ENCODE measurements around the gene ARPC2. TPM values are rescaled to one million over a fixed set of nuclear protein-coding genes. Genes with fewer than 3 reads are reported as not detected.

ARPC2 gene
- total RNA-seq, 1 donor from 2014 or later, result 265 TPM

GRCh38 chr2:218194880-218195279 lies 22.1 kb upstream of the ARPC2 start:
- Mint-ChIP-seq H3K27ac (ENCODE audit: unreplicated experiment) (no peak overlapping the region), H3K4me3 (ENCODE audit: unreplicated experiment) (no peak overlapping the region), H3K36me3 (ENCODE audit: unreplicated experiment) (no peaks in the 10 kb centered on the region), H3K4me1 (ENCODE audit: unreplicated experiment) (no peaks in the 10 kb centered on the region), H3K27me3 (ENCODE audit: unreplicated experiment) (peaks cover 26% of the 10 kb centered on the region), H3K9me3 (ENCODE audit: unreplicated experiment) (no peaks in the 10 kb centered on the region)
- TF ChIP-seq, protein P1, sequence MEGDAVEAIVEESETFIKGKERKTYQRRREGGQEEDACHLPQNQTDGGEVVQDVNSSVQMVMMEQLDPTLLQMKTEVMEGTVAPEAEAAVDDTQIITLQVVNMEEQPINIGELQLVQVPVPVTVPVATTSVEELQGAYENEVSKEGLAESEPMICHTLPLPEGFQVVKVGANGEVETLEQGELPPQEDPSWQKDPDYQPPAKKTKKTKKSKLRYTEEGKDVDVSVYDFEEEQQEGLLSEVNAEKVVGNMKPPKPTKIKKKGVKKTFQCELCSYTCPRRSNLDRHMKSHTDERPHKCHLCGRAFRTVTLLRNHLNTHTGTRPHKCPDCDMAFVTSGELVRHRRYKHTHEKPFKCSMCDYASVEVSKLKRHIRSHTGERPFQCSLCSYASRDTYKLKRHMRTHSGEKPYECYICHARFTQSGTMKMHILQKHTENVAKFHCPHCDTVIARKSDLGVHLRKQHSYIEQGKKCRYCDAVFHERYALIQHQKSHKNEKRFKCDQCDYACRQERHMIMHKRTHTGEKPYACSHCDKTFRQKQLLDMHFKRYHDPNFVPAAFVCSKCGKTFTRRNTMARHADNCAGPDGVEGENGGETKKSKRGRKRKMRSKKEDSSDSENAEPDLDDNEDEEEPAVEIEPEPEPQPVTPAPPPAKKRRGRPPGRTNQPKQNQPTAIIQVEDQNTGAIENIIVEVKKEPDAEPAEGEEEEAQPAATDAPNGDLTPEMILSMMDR (IDR thresholded peaks at IDR 0.05), result no peak
- DNase-seq (ENCODE audit: extremely low spot score, unreplicated experiment), result no peak

- TF ChIP-seq, protein P1 (IDR thresholded peaks at IDR 0.05), result no peak
- Mint-ChIP-seq H3K9me3 (ENCODE audit: unreplicated experiment) (no peaks in the 10 kb centered on the region), H3K36me3 (ENCODE audit: unreplicated experiment) (no peaks in the 10 kb centered on the region), H3K4me1 (ENCODE audit: unreplicated experiment) (no peaks in the 10 kb centered on the region), H3K27me3 (ENCODE audit: unreplicated experiment) (peaks cover 39% of the 10 kb centered on the region), H3K4me3 (ENCODE audit: unreplicated experiment) (no peak overlapping the region), H3K27ac (ENCODE audit: unreplicated experiment) (no peak overlapping the region)
- no peak for DNase-seq (ENCODE audit: extremely low spot score, unreplicated experiment)
Measured at GRCh38 chr2:218196974-218197373, 20.0 kb upstream of the ARPC2 start.

GRCh38 chr2:218202266-218202665 lies 14.7 kb upstream of the ARPC2 start:
- no peak overlapping the region for H3K4me3 Mint-ChIP-seq (ENCODE audit: unreplicated experiment)
- H3K9me3 Mint-ChIP-seq (ENCODE audit: unreplicated experiment), result no peaks in the 10 kb centered on the region
- no peaks in the 10 kb centered on the region for H3K36me3 Mint-ChIP-seq (ENCODE audit: unreplicated experiment)
- H3K27me3 Mint-ChIP-seq (ENCODE audit: unreplicated experiment), result peaks cover 58% of the 10 kb centered on the region
- DNase-seq (ENCODE audit: extremely low spot score, unreplicated experiment), result no peak
- H3K4me1 Mint-ChIP-seq (ENCODE audit: unreplicated experiment), result no peaks in the 10 kb centered on the region
- H3K27ac Mint-ChIP-seq (ENCODE audit: unreplicated experiment), result no peak overlapping the region
- TF ChIP-seq, protein P1 (IDR thresholded peaks at IDR 0.05), result no peak

GRCh38 chr2:218209078-218209477 lies 7.9 kb upstream of the ARPC2 start:
- peaks cover 4% of the 10 kb centered on the region for H3K36me3 Mint-ChIP-seq (ENCODE audit: unreplicated experiment)
- TF ChIP-seq, protein P1 (IDR thresholded peaks at IDR 0.05), result no peak
- no peak for DNase-seq (ENCODE audit: extremely low spot score, unreplicated experiment)
- H3K27me3 Mint-ChIP-seq (ENCODE audit: unreplicated experiment), result peaks cover 33% of the 10 kb centered on the region
- no peak overlapping the region for H3K4me3 Mint-ChIP-seq (ENCODE audit: unreplicated experiment)
- H3K9me3 Mint-ChIP-seq (ENCODE audit: unreplicated experiment), result peaks cover 8% of the 10 kb centered on the region
- no peaks in the 10 kb centered on the region for H3K4me1 Mint-ChIP-seq (ENCODE audit: unreplicated experiment)
- H3K27ac Mint-ChIP-seq (ENCODE audit: unreplicated experiment), result no peak overlapping the region

GRCh38 chr2:218214116-218214515 lies 2.9 kb upstream of the ARPC2 start:
- Mint-ChIP-seq H3K27me3 (ENCODE audit: unreplicated experiment) (peaks cover 15% of the 10 kb centered on the region), H3K4me1 (ENCODE audit: unreplicated experiment) (peaks cover 17% of the 10 kb centered on the region), H3K9me3 (ENCODE audit: unreplicated experiment) (peaks cover 8% of the 10 kb centered on the region), H3K27ac (ENCODE audit: unreplicated experiment) (no peak overlapping the region), H3K4me3 (ENCODE audit: unreplicated experiment) (no peak overlapping the region), H3K36me3 (ENCODE audit: unreplicated experiment) (peaks cover 4% of the 10 kb centered on the region)
- TF ChIP-seq, protein P1 (IDR thresholded peaks at IDR 0.05), result no peak
- no peak for DNase-seq (ENCODE audit: extremely low spot score, unreplicated experiment)
